Tibial nerve (tissue), 4 donors: ENCODE data around the gene KATNB1.

Source experiments
- CTCF ChIP-seq, 5 experiments: fragments of 200-600 bp in 3 of 5; fragments of 450-650 bp in 2 of 5; sonication (generic) in 3 of 5; IDR thresholded peaks; one replicate each; pipeline ENCODE4 v1.5.1; 2016 to 2019; ENCODE audit warnings: antibody characterized with exemption in 5 of 5, mild to moderate bottlenecking in 3 of 5, moderate library complexity in 2 of 5
- EP300 ChIP-seq, 2 donors: sonication (generic); formaldehyde crosslinking; IDR thresholded peaks; one replicate each; pipeline ENCODE4 v1.6.1; 2017; ENCODE audit warnings: antibody characterized with exemption in 2 of 2, mild to moderate bottlenecking in 1 of 2
- POLR2A ChIP-seq, 2 donors: fragments of 450-650 bp; IDR thresholded peaks; one replicate each; pipeline ENCODE4 v1.6.1; 2017; ENCODE audit warnings: antibody characterized with exemption in 2 of 2, mild to moderate bottlenecking in 2 of 2, moderate library complexity in 2 of 2

DNA sequence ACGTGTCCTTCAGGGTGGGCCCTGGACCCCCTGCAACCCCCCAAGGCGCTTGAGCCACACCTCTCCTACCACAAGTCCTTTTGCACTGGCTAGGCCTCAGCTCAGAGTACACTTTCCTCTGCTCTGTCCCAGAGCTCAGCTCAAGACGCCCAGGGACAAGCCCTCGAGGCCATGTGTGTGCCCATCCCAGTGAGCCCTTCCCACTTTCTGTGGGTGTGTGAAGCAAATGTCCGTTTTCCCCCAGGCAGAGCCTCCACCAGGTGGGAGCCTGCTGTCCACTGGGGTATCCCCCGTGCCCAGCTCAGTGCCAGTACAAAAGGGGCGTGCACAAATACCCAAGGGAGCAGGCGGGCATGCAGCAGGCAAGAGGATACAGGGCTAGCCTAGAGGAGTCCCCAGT is 48.3 kb downstream of the KATNB1 start:
- TF ChIP-seq CTCF (IDR thresholded peaks at IDR 0.05) (no peak), POLR2A (IDR thresholded peaks at IDR 0.05) (no peak), EP300 (IDR thresholded peaks at IDR 0.05) (no peak)
